ENCODE measurements around the gene ZNF564.

ZNF564 gene

GRCh38 chr19:12484371-12485051, 66.8 kb downstream of the ZNF564 start, which contains the start of gene ZNF709:
TSS of gene ZNF709 (minus strand) at chr19:12484816. CDS start at chr19:12484657, 159 bp downstream.
- peak; percentile 80 for DNase-seq
- no peaks in the 10 kb centered on the region for H3K36me3 ChIP-seq (replicated peaks)
- no peak for TF ChIP-seq CTCF (IDR thresholded peaks at IDR 0.05; ENCODE audit: low read depth, low read length, missing control alignments)
- H3K27me3 ChIP-seq (replicated peaks): no peaks in the 10 kb centered on the region
- H3K27ac ChIP-seq: peak within 1 kb of the TSS; percentile 5
- peak within 1 kb of the TSS; percentile 99 for H3K4me3 ChIP-seq (ENCODE audit: low read depth, low read length)
- in situ Hi-C loops (cut with HindIII; ENCODE audit: low pct_ligation_motif_present, low sequenced_read_pairs): no loop called here

- in situ Hi-C loops (cut with HindIII; ENCODE audit: low pct_ligation_motif_present, low sequenced_read_pairs): no loop called here
- TF ChIP-seq CTCF (IDR thresholded peaks at IDR 0.05; ENCODE audit: low read depth, low read length, missing control alignments): no peak
- Histone ChIP-seq H3K27ac (no peak overlapping the region), H3K4me3 (ENCODE audit: low read depth, low read length) (peak overlapping the region; percentile 99), H3K27me3 (replicated peaks) (no peaks in the 10 kb centered on the region), H3K36me3 (replicated peaks) (no peaks in the 10 kb centered on the region)
- DNase-seq: no peak
Measured at GRCh38 chr19:12484011-12484370, 67.3 kb downstream of the ZNF564 start.

GRCh38 chr19:12482509-12482886, 68.8 kb downstream of the ZNF564 start:
- H3K27me3 ChIP-seq (replicated peaks): no peaks in the 10 kb centered on the region
- no peak overlapping the region for H3K4me3 ChIP-seq (ENCODE audit: low read depth, low read length)
- in situ Hi-C loops (cut with HindIII; ENCODE audit: low pct_ligation_motif_present, low sequenced_read_pairs): no loop called here
- no peak for TF ChIP-seq CTCF (IDR thresholded peaks at IDR 0.05; ENCODE audit: low read depth, low read length, missing control alignments)
- DNase-seq: no peak
- no peak overlapping the region for H3K27ac ChIP-seq
- H3K36me3 ChIP-seq (replicated peaks): no peaks in the 10 kb centered on the region

GRCh38 chr19:12481781-12482508, 69.3 kb downstream of the ZNF564 start:
- DNase-seq: no peak
- in situ Hi-C loops (cut with HindIII; ENCODE audit: low pct_ligation_motif_present, low sequenced_read_pairs): no loop called here
- no peak for TF ChIP-seq CTCF (IDR thresholded peaks at IDR 0.05; ENCODE audit: low read depth, low read length, missing control alignments)
- Histone ChIP-seq H3K4me3 (ENCODE audit: low read depth, low read length) (no peak overlapping the region), H3K27ac (no peak overlapping the region), H3K27me3 (replicated peaks) (no peaks in the 10 kb centered on the region), H3K36me3 (replicated peaks) (no peaks in the 10 kb centered on the region)

GRCh38 chr19:12478234-12478941, 72.9 kb downstream of the ZNF564 start:
- no peak for DNase-seq

More at GRCh38 chr19:12478234-12478941, 72.9 kb downstream of the ZNF564 start:
- Histone ChIP-seq H3K27ac (no peak overlapping the region), H3K4me3 (ENCODE audit: low read depth, low read length) (no peak overlapping the region), H3K36me3 (replicated peaks) (no peaks in the 10 kb centered on the region), H3K27me3 (replicated peaks) (no peaks in the 10 kb centered on the region)
- TF ChIP-seq CTCF (IDR thresholded peaks at IDR 0.05; ENCODE audit: low read depth, low read length, missing control alignments): no peak
- in situ Hi-C loops (cut with HindIII; ENCODE audit: low pct_ligation_motif_present, low sequenced_read_pairs): no loop called here

Measured in brain microvascular endothelial cell (primary cell).